Measurements from ENCODE around the gene METTL1. TPM values are rescaled to one million over a fixed set of nuclear protein-coding genes. Genes with fewer than 3 reads are reported as not detected.
"Not testable (repeated sequence)": the region's sequence is repeated elsewhere in the genome, so short reads cannot be mapped to it uniquely, and the experiment has no call there.

The METTL1 gene
- total and polyA plus RNA-seq, 2 experiments from 2014 or later: 8.6 to 31.1 TPM

DNA sequence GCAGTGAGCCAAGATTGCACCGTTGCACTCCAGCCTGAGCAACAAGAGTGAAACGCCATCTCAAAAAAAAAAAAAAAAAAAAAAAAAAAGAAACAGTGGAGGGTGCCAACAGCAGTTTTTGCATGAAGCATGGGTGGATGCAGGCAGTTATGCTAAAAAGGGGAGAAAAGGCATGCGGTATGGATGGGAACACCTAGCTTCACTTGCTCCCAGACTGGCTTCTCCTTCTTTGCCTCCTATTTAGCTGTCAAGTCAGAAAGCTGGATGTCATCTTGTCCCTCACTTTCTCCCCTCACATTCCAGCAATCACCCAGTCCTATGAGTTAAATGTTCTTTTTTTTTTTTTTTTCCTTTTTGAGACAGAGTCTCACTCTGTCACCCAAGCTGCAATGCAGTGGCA, 3.1 kb upstream of the METTL1 start:
- no peak overlapping the region for H3K4me2 ChIP-seq
- no peak overlapping the region for H3K27ac ChIP-seq
- H4K20me1 ChIP-seq (ENCODE audit: insufficient read depth, poor library complexity, severe bottlenecking): no peaks in the 10 kb centered on the region
- H3K4me3 ChIP-seq: no peak overlapping the region
- H2AFZ ChIP-seq: no peak overlapping the region
- TF ChIP-seq EZH2phosphoT487 (IDR thresholded peaks at IDR 0.05; ENCODE audit: low read depth, severe bottlenecking, unreplicated experiment): no peak
- TF ChIP-seq EZH2 (IDR thresholded peaks at IDR 0.05; ENCODE audit: borderline replicate concordance): no peak
- TF ChIP-seq, protein P1, sequence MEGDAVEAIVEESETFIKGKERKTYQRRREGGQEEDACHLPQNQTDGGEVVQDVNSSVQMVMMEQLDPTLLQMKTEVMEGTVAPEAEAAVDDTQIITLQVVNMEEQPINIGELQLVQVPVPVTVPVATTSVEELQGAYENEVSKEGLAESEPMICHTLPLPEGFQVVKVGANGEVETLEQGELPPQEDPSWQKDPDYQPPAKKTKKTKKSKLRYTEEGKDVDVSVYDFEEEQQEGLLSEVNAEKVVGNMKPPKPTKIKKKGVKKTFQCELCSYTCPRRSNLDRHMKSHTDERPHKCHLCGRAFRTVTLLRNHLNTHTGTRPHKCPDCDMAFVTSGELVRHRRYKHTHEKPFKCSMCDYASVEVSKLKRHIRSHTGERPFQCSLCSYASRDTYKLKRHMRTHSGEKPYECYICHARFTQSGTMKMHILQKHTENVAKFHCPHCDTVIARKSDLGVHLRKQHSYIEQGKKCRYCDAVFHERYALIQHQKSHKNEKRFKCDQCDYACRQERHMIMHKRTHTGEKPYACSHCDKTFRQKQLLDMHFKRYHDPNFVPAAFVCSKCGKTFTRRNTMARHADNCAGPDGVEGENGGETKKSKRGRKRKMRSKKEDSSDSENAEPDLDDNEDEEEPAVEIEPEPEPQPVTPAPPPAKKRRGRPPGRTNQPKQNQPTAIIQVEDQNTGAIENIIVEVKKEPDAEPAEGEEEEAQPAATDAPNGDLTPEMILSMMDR (IDR thresholded peaks at IDR 0.05; ENCODE audit: poor library complexity): no peak
- H3K36me3 ChIP-seq (replicated peaks; ENCODE audit: insufficient read depth, low read depth): no peaks in the 10 kb centered on the region
- DNase-seq (ENCODE audit: low spot score): no peak
- H3K4me1 ChIP-seq (ENCODE audit: insufficient read depth): peaks cover 5% of the 10 kb centered on the region
- H3K9me2 ChIP-seq (replicated peaks; ENCODE audit: insufficient read depth): no peaks in the 10 kb centered on the region
- no peaks in the 10 kb centered on the region for H3K27me3 ChIP-seq
- WGBS (ENCODE audit: low lambda C conversion rate, missing lambda C conversion rate): 100% methylated on average over 2 of the region's 3 CpGs
- no peaks in the 10 kb centered on the region for H3K9me3 ChIP-seq (ENCODE audit: low read depth)
- H3K79me2 ChIP-seq: peaks cover 14% of the 10 kb centered on the region

DNA sequence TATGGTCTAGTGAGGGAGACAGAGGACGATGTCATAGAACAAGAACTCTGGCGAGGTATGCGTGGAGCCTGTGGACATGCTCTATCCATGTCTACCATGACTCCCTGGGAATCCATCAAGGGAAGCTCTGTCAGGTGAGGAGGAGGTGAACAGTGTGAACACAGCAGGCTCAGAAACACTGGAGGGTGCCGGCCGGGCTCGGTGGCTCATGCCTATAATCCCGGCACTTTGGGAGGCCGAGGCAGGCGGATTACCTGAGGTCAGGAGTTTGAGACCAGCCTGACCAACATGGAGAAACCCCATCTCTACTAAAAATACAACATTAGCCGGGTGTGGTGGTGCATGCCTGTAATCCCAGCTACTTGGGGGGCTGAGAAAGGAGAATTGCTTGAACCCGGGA, 2.7 kb upstream of the METTL1 start:
- H3K9me2 ChIP-seq (replicated peaks; ENCODE audit: insufficient read depth); H3K27ac ChIP-seq; H3K4me1 ChIP-seq (ENCODE audit: insufficient read depth); DNase-seq (ENCODE audit: low spot score); H4K20me1 ChIP-seq (ENCODE audit: insufficient read depth, poor library complexity, severe bottlenecking); H3K27me3 ChIP-seq; H2AFZ ChIP-seq; H3K4me2 ChIP-seq; H3K36me3 ChIP-seq (replicated peaks; ENCODE audit: insufficient read depth, low read depth); H3K9me3 ChIP-seq (ENCODE audit: low read depth); H3K4me3 ChIP-seq: not testable (repeated sequence)
- 95% methylated on average over 11 of the region's 11 CpGs for WGBS (ENCODE audit: low lambda C conversion rate, missing lambda C conversion rate)
- peaks cover 14% of the 10 kb centered on the region for H3K79me2 ChIP-seq

DNA sequence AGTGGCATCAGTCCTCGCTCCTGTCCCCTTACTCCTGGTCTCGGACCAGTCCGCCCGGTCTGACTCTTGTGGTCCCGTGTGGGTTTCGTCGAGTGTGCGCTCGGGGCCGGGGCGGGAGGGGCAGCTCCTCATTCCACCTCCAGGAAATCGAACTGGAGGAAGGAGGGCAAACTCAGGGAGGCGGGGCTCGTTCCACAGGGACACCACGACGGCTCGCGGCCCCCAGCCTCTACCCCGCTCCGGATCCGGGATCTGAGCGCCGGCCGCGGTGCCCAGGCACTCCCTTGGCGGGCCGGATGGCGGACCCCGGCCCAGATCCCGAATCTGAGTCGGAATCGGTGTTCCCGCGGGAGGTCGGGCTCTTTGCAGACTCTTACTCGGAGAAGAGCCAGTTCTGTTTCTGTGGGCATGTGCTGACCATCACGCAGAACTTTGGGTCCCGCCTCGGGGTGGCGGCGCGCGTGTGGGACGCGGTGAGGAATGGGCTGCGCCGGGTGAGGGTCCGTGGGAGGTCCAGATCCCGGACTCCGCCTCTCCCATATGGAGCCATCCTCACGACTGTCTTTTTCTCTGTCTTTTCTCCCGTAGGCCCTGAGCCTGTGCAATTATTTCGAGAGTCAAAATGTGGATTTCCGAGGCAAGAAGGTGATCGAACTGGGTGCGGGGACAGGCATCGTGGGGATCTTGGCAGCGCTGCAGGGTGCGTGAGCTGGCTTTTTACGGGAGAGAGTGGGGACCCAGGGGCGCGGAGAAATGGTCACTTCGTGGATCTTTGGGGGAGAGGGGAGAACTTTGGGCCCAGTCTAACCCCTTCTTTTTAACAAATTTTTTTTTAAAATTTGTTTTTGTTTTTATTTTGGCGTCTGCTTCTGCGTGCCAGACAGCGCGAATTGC, 771 bp upstream of the METTL1 start, which contains the start of gene EEF1AKMT3:
TSS of gene EEF1AKMT3 (plus strand) at position 186 of the 894 bp plus-strand sequence. CDS start at position 297, 111 bp downstream.
- TF ChIP-seq EZH2 (IDR thresholded peaks at IDR 0.05; ENCODE audit: borderline replicate concordance) (no peak), EZH2phosphoT487 (IDR thresholded peaks at IDR 0.05; ENCODE audit: low read depth, severe bottlenecking, unreplicated experiment) (no peak)
- TF ChIP-seq, protein P1 (IDR thresholded peaks at IDR 0.05; ENCODE audit: poor library complexity): no peak
- Histone ChIP-seq H3K27me3 (peaks cover 3% of the 10 kb centered on the region), H3K27ac (peak within 1 kb of the TSS; percentile 90), H3K79me2 (peaks cover 14% of the 10 kb centered on the region), H3K9me3 (ENCODE audit: low read depth) (no peaks in the 10 kb centered on the region), H3K4me2 (peak within 1 kb of the TSS; percentile 91), H3K9me2 (replicated peaks; ENCODE audit: insufficient read depth) (no peaks in the 10 kb centered on the region), H3K4me1 (ENCODE audit: insufficient read depth) (peaks cover 5% of the 10 kb centered on the region), H3K4me3 (peak within 1 kb of the TSS; percentile 63), H3K36me3 (replicated peaks; ENCODE audit: insufficient read depth, low read depth) (no peaks in the 10 kb centered on the region), H2AFZ (peak within 1 kb of the TSS; percentile 90), H4K20me1 (ENCODE audit: insufficient read depth, poor library complexity, severe bottlenecking) (no peaks in the 10 kb centered on the region)
- 6% methylated on average over 49 of the region's 67 CpGs for WGBS (ENCODE audit: low lambda C conversion rate, missing lambda C conversion rate)
- peak; percentile 70 for DNase-seq (ENCODE audit: low spot score)

DNA sequence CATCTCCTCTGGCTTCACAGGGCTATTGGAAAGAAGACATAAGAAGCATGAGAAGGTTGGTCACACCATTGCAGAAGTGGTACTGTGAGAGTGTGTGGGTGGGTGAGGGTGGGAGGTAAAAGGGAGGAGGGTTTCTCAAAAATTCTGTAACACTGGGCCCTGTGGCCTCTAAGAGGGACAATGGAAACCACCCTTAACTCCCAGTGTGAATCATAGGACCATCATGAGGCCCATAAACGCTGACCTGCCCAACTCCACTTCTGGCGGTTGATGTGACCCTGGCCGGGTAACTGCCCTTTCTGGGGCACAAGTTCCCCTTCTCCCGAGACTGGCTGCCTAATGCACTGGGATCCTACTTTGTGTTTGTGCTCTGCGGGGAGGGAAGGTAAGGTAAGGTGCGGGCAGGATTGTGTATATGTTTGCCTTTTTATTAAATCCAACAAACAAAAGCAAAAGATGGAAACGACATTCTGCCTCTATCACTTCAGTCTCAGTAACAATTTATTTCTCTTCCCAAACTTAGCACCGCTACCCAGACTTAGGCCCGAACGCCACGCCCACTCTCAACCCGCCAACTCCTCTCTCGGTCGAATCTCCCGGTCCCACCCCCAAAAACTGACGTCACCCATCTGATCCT, 551 bp downstream of the METTL1 start:
- no peaks in the 10 kb centered on the region for H3K9me2 ChIP-seq (replicated peaks; ENCODE audit: insufficient read depth)
- H3K27me3 ChIP-seq: peaks cover 16% of the 10 kb centered on the region
- peak overlapping the region; percentile 91 for H3K4me2 ChIP-seq
- H3K9me3 ChIP-seq (ENCODE audit: low read depth): no peaks in the 10 kb centered on the region
- H3K27ac ChIP-seq: peak overlapping the region; percentile 90
- H2AFZ ChIP-seq: peak overlapping the region; percentile 53
- peaks cover 15% of the 10 kb centered on the region for H3K4me1 ChIP-seq (ENCODE audit: insufficient read depth)
- peaks cover 14% of the 10 kb centered on the region for H3K79me2 ChIP-seq
- TF ChIP-seq, protein P1 (IDR thresholded peaks at IDR 0.05; ENCODE audit: poor library complexity): no peak
- TF ChIP-seq EZH2 (IDR thresholded peaks at IDR 0.05; ENCODE audit: borderline replicate concordance) (no peak), EZH2phosphoT487 (IDR thresholded peaks at IDR 0.05; ENCODE audit: low read depth, severe bottlenecking, unreplicated experiment) (no peak)
- peak overlapping the region; percentile 56 for H3K4me3 ChIP-seq
- 6% methylated on average over 16 of the region's 16 CpGs for WGBS (ENCODE audit: low lambda C conversion rate, missing lambda C conversion rate)
- no peaks in the 10 kb centered on the region for H4K20me1 ChIP-seq (ENCODE audit: insufficient read depth, poor library complexity, severe bottlenecking)
- no peaks in the 10 kb centered on the region for H3K36me3 ChIP-seq (replicated peaks; ENCODE audit: insufficient read depth, low read depth)
- peak; percentile 93 for DNase-seq (ENCODE audit: low spot score)

All from hepatocyte (in vitro differentiated cells).